ENCODE data around the gene LTBP3.

LTBP3 gene

DNA sequence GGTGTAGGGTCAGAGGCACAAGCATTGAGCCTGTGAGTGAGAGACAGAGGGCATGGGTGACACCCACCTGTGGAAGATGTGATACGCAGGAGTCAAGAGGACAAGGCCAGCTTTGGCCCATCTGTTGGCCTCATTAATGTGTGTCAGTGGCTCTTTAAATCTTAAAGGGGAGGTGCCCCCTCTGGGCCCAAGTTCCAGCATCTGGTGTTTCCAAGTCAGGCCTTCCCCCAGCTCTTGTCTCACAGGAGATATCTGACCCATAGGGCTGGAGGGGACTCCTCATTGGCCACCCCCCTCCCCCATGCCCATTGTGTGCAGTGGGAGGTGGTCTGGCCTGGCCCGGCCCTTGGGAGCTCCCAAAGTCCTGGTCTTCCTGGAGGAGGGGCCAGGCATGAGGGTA, 28.5 kb upstream of the LTBP3 start:
- TF ChIP-seq, protein P1, sequence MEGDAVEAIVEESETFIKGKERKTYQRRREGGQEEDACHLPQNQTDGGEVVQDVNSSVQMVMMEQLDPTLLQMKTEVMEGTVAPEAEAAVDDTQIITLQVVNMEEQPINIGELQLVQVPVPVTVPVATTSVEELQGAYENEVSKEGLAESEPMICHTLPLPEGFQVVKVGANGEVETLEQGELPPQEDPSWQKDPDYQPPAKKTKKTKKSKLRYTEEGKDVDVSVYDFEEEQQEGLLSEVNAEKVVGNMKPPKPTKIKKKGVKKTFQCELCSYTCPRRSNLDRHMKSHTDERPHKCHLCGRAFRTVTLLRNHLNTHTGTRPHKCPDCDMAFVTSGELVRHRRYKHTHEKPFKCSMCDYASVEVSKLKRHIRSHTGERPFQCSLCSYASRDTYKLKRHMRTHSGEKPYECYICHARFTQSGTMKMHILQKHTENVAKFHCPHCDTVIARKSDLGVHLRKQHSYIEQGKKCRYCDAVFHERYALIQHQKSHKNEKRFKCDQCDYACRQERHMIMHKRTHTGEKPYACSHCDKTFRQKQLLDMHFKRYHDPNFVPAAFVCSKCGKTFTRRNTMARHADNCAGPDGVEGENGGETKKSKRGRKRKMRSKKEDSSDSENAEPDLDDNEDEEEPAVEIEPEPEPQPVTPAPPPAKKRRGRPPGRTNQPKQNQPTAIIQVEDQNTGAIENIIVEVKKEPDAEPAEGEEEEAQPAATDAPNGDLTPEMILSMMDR (IDR thresholded peaks at IDR 0.05; ENCODE audit: control extremely low read depth, extremely low read depth, low read depth, missing control alignments): no peak
- ChIA-PET POLR2A (interaction anchor here (1.0 kb wide), 1 partner anchor 11 kb away, joined by 5 read pairs; the partner anchor contains the start of gene EHBP1L1), CTCF (interaction anchor here (1.0 to 22.1 kb wide), 7 partner anchors 10 to 572 kb away, joined by 3 to 351 read pairs (median 54); partner anchors contain the start of genes AP5B1, ARL2, EHBP1L1 and FAM89B)
- DNase-seq (ENCODE audit: extremely low spot score): no peak

DNA sequence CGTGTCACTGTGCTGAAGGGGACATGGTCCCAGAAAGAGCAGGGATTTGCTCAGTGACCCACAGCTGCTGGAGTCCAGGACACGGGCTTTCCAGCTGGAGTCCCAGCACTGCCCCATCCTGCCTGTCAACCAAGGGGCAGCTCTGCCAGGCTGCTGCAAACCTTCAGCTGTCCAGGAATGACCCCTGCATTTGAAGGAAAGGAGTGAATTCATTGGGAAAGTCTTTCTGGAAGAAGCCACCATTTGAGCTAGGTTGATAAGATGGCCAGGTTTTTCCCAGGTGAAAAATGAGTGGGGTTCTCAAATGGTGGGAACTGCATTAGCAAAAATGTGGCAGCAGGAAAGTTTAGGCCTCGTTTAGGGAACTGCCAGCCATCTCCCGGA, 28.1 kb upstream of the LTBP3 start:
- CTCF ChIA-PET: interaction anchor here (1.0 to 22.1 kb wide), 6 partner anchors 10 to 572 kb away, joined by 3 to 351 read pairs (median 56); partner anchors contain the start of genes AP5B1, ARL2, EHBP1L1 and FAM89B

GRCh38 chr11:65585396-65586246, 27.5 kb upstream of the LTBP3 start:
- TF ChIP-seq, protein P1 (IDR thresholded peaks at IDR 0.05; ENCODE audit: control extremely low read depth, extremely low read depth, low read depth, missing control alignments): no peak
- ChIA-PET POLR2A (interaction anchor here (1.0 kb wide), 1 partner anchor 9 kb away, joined by 5 read pairs; the partner anchor contains the start of gene EHBP1L1), CTCF (interaction anchor here (1.4 to 22.1 kb wide), 5 partner anchors 9 to 195 kb away, joined by 4 to 351 read pairs (median 58); partner anchors contain the start of genes AP5B1, EHBP1L1, FAM89B and KCNK7)
- DNase-seq (ENCODE audit: extremely low spot score): no peak

More for the DNA sequence above, 28.1 kb upstream of the LTBP3 start:
- no peak for DNase-seq (ENCODE audit: extremely low spot score)
- TF ChIP-seq, protein P1 (IDR thresholded peaks at IDR 0.05; ENCODE audit: control extremely low read depth, extremely low read depth, low read depth, missing control alignments): no peak
- POLR2A ChIA-PET: interaction anchor here (1.0 kb wide), 1 partner anchor 10 kb away, joined by 5 read pairs; the partner anchor contains the start of gene EHBP1L1

DNA sequence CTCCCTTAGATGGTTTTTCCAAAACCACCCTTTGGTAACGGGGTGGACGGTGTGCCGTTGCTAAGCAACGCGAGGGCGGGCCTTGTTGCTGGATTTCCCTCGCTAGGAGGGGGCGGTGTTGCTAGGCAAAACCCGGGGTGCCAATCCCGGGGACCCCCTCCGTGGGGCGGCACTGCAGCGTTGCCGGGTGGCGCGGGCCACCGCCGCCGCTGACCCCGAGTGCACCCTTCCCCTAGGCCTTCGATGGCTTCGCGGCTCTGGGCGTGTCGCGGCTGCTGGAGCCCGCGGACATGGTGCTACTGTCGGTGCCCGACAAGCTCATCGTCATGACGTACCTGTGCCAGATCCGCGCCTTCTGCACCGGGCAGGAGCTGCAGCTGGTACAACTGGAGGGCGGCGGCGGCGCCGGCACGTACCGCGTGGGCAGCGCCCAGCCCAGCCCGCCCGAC, 26.6 kb upstream of the LTBP3 start:
- CTCF ChIA-PET: interaction anchor here (6.8 to 22.1 kb wide), 2 partner anchors 13 to 19 kb away, joined by 65 to 351 read pairs; partner anchors contain the start of genes FAM89B, KCNK7, MAP3K11 and PCNX3
- TF ChIP-seq, protein P1 (IDR thresholded peaks at IDR 0.05; ENCODE audit: control extremely low read depth, extremely low read depth, low read depth, missing control alignments): no peak
- DNase-seq (ENCODE audit: extremely low spot score): no peak
- POLR2A ChIA-PET: no interaction called here

- CTCF ChIA-PET: interaction anchor here (0.8 to 22.1 kb wide), 2 partner anchors 19 to 43 kb away, joined by 3 to 351 read pairs; partner anchors contain the start of genes KCNK7, MAP3K11 and PCNX3
- POLR2A ChIA-PET: interaction anchor here (0.6 kb wide), 1 partner anchor 264 kb away, joined by 3 read pairs; no protein-coding TSS in a partner anchor
Measured at GRCh38 chr11:65584106-65584505, 25.9 kb upstream of the LTBP3 start.

GRCh38 chr11:65583589-65583988, 25.4 kb upstream of the LTBP3 start:
- TF ChIP-seq, protein P1 (IDR thresholded peaks at IDR 0.05; ENCODE audit: control extremely low read depth, extremely low read depth, low read depth, missing control alignments): no peak
- ChIA-PET POLR2A (no interaction called here), CTCF (interaction anchor here (0.8 to 22.1 kb wide), 2 partner anchors 20 to 42 kb away, joined by 3 to 351 read pairs; partner anchors contain the start of genes KCNK7, MAP3K11 and PCNX3)
- DNase-seq (ENCODE audit: extremely low spot score): no peak

More at GRCh38 chr11:65584106-65584505, 25.9 kb upstream of the LTBP3 start:
- TF ChIP-seq, protein P1 (IDR thresholded peaks at IDR 0.05; ENCODE audit: control extremely low read depth, extremely low read depth, low read depth, missing control alignments): no peak
- DNase-seq (ENCODE audit: extremely low spot score): no peak
